Hematopoietic multipotent progenitor cell treated with erythropoietin and hydrocortisone succinate and interleukin-3 and kit ligand, for 8 days (in vitro differentiated cells): ENCODE measurements around the gene EXD1.
A peak's percentile ranks its signal among the peaks of the same experiment; 100 is the strongest.
"Not testable (repeated sequence)": the region's sequence is repeated elsewhere in the genome, so short reads cannot be mapped to it uniquely, and the experiment has no call there.

Source experiments
- DNase-seq: peaks from one replicate; pipeline ENCODE4 v3.0.0-alpha.2; 2015

Gene EXD1, protein sequence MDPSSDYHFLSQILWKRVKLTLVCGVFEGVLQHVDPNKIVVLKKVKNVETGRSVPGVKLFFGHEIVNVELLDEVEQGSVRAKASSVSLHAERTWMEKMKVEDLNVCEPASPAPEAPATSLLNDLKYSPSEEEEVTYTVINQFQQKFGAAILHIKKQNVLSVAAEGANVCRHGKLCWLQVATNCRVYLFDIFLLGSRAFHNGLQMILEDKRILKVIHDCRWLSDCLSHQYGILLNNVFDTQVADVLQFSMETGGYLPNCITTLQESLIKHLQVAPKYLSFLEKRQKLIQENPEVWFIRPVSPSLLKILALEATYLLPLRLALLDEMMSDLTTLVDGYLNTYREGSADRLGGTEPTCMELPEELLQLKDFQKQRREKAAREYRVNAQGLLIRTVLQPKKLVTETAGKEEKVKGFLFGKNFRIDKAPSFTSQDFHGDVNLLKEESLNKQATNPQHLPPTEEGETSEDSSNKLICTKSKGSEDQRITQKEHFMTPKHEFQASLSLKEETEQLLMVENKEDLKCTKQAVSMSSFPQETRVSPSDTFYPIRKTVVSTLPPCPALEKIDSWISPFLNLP

GRCh38 chr15:41230650-41231421 lies at the start of gene EXD1, which contains the start of gene CHP1:
Gene EXD1 (minus strand): TSS chr15:41230757. CDS start chr15:41226575, 4,182 bp downstream.
Gene CHP1 (plus strand): TSS chr15:41231268. CDS start chr15:41231383, 115 bp downstream.
- DNase-seq = peak; percentile 97

DNA sequence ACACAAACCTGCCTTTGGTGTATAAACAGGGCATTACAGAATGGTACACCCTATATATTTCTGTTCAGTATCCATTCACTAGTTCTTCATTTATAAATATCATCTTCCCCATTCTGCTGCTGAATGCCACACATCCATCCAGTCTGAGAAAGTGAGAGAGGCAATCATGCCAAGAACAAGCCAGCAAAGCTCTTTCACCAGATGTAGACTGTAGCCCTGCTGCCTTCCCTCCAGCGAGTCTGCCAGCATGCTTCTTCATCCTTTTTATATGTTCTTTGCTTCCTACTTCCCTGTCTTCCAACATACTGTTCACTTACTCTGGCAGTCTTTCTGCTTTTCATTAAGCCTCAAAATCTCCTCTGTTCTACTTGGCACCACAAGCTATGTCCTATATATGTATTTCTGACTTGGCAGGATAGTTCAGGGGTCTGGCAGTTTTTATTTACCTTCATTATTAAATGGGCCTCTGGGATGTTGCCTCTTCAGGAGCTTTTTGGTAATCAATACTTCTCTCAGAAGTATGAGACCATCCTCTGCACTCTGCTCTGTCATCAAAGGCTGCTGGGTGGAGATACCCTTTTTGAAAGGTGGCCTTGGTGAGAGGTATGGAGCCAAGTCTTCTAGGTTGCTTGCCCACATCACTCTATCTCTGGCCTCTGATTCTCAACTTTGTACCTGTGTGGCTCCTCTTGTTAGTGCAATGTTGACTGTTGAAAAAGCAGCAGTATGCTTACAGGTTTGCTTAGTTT lies 49.2 kb upstream of the EXD1 start:
- no peak for DNase-seq

GRCh38 chr15:41278319-41278718 lies 47.8 kb upstream of the EXD1 start:
- DNase-seq = no peak

- peak; percentile 38 for DNase-seq
Measured at GRCh38 chr15:41276831-41277230, 46.3 kb upstream of the EXD1 start.

GRCh38 chr15:41269887-41270286 lies 39.3 kb upstream of the EXD1 start:
- DNase-seq = no peak

GRCh38 chr15:41263891-41264351 lies 33.4 kb upstream of the EXD1 start:
- no peak for DNase-seq

DNA sequence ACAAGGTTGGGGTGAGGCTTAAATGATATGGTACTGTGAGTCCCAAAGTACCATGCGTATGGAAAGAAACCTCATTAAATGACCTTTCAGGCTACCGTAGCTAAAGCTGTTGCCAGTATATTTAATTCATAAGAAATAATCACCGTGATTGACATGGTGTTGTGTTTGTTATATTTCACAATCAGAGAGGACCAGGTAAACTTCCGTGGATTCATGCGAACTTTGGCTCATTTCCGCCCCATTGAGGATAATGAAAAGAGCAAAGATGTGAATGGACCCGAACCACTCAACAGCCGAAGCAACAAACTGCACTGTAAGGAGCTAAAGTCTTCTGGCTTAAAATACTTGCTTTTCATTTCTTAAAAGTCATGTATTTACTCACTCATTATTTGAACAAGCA lies 32.0 kb upstream of the EXD1 start:
- DNase-seq = no peak

GRCh38 chr15:41260924-41261323 lies 30.4 kb upstream of the EXD1 start:
- DNase-seq = not testable (repeated sequence)

- DNase-seq = no peak
Measured at GRCh38 chr15:41259546-41260189, 29.1 kb upstream of the EXD1 start.

- peak; percentile 15 for DNase-seq
Measured at GRCh38 chr15:41258750-41259471, 28.4 kb upstream of the EXD1 start.

DNA sequence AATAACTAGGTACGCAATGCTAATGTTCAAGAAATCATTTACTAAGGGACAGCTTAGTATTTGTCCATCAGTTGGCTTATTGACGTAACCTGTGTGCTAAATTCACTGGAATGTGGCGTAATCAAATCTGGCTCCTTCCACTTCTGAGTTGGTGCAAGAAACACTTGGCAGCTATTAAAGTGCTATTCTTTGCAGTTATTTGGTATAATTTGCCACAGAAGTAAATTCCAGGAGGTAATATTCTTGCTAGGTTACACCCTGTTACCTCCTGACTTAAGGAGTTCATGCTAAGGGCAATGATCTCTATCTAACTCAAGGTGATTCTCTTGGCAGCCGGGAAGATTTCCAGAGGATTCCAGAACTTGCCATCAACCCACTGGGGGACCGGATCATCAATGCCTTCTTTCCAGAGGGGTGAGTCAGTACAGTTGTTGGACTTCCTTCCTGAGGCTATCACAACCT lies 26.1 kb upstream of the EXD1 start:
- no peak for DNase-seq

GRCh38 chr15:41256103-41256502 lies 25.5 kb upstream of the EXD1 start:
- no peak for DNase-seq

GRCh38 chr15:41254560-41254959 lies 24.0 kb upstream of the EXD1 start:
- DNase-seq = no peak

GRCh38 chr15:41251411-41251810 lies 20.9 kb upstream of the EXD1 start:
- no peak for DNase-seq

- DNase-seq = not testable (repeated sequence)
Measured at GRCh38 chr15:41250745-41251144, 20.2 kb upstream of the EXD1 start.

DNA sequence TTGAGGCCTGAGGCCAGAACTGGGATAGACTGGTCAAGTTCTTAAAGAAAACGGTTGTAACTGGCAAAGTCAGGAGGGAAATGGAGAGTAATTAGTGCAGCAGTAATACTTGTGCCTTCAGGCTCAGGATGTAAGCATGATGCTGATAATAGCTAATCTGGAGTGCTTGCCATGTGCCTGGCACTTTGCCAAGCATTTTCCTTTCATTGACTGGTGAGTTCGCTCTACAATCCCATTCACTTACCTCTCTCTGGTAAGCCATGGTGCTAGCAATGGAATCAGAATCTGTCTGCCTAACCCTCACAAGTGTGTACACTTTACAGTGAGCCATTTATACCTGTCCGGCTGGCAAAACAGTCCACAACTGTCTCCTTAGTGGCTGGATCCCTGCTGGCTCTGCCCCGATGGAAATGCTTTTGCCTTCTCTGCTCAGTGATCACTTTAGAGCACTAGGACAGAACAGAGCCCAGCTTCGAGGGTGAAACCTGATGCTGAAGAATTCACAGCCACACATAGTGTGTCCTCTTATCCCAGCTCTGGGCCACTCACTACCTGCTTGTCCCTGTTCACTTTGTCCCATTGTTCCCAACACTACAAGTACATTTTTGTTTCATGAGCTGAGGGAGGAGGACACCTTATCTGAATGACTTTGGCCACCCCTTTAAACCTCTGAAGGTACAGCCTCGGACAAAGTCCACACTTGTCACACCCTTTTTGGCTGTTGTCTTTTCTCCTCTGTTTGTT lies 10.8 kb upstream of the EXD1 start:
- DNase-seq = peak; percentile 86

DNA sequence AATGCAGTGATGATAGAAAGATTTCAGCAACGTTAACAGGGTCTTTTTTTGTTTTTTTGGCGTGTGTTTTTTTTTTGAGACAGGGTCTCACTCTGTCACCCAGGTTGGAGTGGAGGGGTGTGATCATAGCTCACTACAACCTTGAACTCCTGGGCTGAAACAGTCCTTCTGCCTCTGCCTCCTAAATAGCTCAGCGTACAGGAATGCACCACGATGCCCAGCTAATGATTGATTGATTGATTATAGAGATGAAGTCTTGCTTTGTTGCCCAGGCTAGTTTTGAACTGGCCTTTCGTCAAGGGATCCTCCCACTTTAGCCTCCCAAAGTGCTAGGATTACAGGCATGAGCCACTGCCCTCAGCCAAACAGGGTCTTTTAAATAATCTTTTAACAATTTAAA lies 7.5 kb upstream of the EXD1 start:
- no peak for DNase-seq

GRCh38 chr15:41235929-41236328 lies 5.4 kb upstream of the EXD1 start:
- no peak for DNase-seq

GRCh38 chr15:41235228-41235627 lies 4.7 kb upstream of the EXD1 start:
- DNase-seq = not testable (repeated sequence)

- peak; percentile 71 for DNase-seq
Measured at GRCh38 chr15:41233367-41233771, 2.8 kb upstream of the EXD1 start.
